GM21528 (cell line): ENCODE measurements around the gene CADM2.
A peak's percentile ranks its signal among the peaks of the same experiment; 100 is the strongest.
"Not testable (repeated sequence)": the region's sequence is repeated elsewhere in the genome, so short reads cannot be mapped to it uniquely, and the experiment has no call there.

Experiments
- ATAC-seq: cut with Tn5 transposase; IDR thresholded peaks from one replicate; pipeline ENCODE4 v1.9.1; 2021; ENCODE audit warnings: mild to moderate bottlenecking, moderate library complexity; ENCODE audit not compliant: unreplicated experiment, low FRiP score

Gene CADM2

DNA sequence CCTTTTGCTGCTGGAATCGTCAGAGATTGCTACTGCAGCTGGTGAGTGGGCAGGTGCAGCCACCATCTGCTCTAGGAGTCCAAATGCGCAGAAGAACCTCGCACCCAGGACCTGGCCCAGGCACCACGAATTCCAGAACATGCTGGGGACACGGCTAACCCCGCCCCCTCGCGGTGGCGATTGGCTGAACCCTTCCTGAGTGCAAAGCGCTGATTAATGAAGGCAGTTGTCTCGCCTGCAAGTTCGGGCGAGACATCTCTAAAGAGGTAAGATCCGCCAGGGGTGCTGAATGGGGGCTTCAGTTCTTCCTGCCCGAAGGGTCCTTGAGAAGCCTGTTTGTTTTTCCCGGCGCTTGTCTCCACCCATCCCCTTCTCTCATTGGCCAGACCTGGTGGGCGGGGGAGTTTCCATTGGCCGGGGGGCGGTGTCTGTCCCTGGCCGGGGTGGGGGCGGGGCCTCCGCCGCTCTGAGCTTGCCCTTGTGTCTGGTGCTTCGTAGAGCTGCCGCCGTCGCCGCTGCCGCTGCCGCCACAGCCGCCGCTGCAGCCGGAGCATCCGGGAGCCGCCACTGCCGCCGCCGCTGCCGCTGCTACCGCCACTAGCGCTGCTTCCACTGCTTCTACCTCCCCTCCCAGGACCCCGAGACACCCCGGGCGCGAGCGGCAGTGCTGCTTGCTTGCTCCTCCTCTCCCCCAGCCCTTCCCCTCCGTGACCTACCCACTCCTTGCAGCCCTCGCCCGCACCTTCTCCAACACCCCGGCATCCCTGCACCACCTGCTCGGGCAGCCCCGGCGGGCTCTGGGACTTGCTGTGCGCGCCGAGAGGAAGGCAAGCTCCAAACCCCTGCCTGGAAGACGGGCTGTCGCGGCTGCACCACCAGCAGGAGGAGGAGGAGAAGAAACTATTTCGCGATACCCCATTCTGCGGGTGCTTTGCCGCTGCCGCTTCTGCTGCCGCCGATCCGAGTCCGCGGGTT is at the start of gene CADM2:
CADM2 (plus strand) TSS at position 495 of the 975 bp plus-strand sequence.
- ATAC-seq, result peak; percentile 98

DNA sequence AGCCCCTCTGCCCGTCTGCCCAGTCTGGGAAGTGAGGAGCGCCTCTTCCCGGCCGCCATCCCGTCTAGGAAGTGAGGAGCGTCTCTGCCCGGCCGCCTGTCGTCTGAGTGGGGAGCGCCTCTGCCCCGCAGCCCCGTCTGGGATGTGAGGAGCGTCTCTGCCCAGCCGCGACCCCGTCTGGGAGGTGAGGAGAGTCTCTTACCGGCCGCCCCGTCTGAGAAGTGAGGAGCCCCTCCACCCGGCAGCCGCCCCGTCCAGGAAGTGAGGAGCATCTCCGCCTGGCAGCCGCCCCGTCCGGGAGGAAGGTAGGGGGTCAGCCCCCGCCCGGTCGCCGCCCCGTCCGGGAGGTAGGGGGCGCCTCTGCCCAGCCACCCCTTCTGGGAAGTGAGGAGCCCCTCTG is 40.2 kb upstream of the CADM2 start:
- not testable (repeated sequence) for ATAC-seq

- no peak for ATAC-seq
Measured at GRCh38 chr3:84922682-84923081, 36.1 kb upstream of the CADM2 start.

DNA sequence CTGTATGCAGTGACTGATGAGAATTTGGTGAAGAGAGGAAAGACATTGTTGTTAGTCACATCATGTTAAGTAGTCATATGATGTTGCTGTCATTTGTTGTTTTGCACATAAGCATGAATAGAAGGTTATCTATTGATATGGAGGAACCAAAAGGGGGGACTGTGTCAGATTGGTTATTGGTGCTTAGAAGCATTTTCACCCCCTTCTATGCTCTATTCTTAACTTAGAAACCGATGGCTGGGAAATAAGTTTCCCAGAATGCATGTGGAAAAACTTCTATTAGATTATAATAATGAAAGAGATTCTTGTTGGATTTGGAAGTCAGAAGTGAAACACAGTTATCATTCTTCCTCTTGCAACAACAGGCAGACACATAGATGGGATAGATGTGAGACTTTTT is 33.2 kb upstream of the CADM2 start:
- ATAC-seq, result no peak

DNA sequence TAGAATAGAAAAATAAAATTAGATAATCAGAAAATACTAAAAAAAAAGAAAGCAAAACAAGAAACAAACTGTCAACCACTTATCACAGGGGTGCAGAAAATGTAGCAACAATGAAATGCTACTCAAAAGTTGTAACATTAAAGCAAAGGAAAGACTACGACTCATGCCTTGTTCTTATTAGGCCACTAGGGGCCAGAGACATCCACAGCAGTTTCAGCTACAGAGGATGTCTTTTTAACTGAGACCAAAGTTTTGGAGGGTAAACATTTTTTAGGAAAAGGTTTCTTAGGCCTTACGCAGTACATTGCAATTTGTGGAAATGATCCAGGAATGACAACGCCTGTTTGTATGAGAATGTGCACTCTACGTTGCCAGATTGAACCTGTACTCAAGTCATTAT is 15.4 kb upstream of the CADM2 start:
- no peak for ATAC-seq

GRCh38 chr3:84946240-84946639 is 12.5 kb upstream of the CADM2 start:
- no peak for ATAC-seq

GRCh38 chr3:84959470-84960271 is 882 bp downstream of the CADM2 start:
- ATAC-seq, result no peak

GRCh38 chr3:84960581-84960980 is 1.8 kb downstream of the CADM2 start:
- ATAC-seq, result no peak

DNA sequence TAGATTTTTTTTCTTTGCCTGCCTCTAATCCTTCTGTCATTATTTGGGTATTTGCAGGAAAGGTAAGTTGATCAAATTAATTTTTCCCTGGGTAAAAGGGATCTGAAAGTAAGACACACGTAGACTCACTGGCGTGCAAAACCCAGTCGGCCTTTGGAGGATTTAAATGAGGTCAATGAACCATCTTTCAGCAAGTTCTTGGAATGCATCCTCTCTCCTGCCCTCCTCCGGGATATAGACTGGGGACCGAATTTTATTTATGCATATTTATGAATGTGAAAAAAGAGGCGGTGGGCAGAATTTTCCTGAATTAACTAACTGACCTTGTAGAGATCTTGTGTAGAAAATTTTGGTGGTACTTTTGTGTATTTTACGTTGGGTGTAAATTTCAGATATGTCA is 2.2 kb downstream of the CADM2 start:
- ATAC-seq, result no peak

DNA sequence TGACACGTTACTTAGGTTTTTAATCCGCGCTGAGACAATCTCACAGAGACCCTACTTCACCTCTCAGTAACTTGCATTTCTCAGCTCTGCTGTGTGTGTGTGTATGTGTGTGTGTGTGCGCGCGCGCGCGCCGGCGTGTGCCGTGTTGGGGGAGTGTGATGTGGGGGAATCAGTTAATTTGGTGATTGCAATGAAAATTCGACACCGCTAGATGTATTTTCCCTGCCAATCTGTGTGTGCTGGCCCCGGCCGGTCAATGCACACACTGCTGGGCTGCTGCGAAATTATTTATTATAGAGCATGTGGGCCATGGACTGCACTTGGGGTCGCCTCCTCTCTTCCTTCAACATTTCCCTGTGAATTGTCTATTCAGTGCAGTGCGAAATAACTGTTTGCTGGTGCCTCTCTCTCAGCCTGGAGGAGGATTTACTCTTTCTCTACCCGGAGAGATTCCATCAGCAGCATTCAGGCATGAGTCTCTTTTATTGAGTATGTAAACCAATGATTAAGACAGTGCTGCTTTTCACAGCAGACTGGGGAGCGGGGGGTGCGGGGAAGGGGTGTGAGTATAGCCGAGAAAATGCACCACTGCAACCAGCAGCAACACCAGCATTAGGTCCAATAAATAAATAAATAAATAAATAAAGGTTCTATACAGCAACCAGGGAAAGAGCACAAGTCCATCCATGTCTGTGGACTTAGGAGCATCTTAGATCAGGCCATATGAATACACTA is 2.9 kb downstream of the CADM2 start:
- ATAC-seq, result no peak

DNA sequence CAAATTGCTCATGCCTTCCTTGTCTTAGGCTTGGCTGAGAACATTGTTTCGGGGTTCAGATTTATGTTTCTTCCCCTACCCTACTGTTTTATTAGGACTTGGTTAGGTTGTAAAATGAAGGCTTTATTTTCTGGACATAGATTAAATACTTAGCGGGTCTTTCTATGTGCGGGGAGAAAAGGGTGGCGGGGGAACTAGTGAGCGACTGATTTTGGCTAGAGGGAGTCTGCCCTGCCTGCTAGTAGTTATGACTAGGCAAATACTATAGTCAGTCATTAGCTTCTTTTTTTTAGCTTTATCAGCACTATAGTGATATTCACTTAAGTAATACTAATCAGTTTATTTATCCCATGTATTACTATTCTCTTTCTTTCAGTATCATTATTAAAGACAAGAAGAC is 3.6 kb downstream of the CADM2 start:
- no peak for ATAC-seq

DNA sequence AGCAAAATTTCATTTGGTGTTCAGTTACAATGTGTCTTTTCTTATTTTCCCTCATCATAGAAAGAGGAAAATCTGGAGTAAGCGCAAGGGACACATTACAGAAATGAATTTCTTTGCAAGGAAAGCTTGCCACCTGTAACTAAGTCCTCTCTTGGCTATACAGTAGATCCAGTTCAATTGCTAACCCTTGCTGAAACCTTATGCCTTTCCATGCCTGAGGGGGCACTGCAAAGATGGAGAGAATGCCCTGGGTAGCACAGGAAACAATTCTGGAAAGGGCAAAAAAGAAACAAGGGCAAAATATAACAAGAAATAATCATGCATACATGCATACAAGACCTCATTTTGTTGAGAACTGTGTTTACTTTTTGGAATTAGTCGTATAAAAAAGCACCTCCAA is 4.3 kb downstream of the CADM2 start:
- ATAC-seq, result no peak

GRCh38 chr3:84965141-84965540 is 6.4 kb downstream of the CADM2 start:
- ATAC-seq, result no peak

DNA sequence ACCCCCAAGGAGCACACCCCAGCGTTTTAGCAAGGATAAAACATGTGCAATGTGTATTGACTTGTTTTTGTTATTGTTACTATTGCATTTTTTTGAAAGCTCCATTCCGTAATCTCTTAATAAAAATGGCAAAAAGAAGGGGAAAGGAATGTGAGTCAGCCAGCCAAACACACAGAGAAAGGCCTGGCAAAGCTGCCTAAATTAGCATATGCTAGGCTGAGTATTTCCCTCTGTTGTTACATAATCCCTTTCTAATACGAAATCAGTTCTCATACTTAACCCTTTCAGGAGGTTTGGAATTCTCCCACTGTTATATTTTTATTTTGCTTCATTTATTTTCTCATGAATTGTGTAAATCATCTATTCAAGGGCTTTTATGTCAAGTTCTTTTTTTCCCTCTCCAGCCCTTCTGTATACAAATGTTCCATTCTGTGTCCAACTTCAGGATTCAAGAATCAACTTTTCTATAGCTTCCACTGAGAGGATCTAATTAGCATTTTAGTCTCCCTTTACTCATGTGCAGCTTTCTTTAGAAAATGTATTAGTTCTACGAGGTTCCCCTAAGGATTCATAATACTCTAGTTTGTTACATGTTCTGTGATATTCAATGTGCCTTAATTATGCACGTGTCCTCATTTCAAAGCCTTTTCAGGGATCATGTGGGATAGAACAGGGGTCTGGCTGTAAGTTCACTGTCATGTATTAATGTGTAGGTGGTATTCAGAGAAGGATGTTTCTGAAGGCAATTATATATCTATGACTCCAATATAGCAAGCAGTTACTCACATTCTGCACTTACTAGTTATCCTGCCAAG is 9.2 kb downstream of the CADM2 start:
- ATAC-seq, result no peak

- no peak for ATAC-seq
Measured at GRCh38 chr3:84968701-84969235, 10.0 kb downstream of the CADM2 start.

DNA sequence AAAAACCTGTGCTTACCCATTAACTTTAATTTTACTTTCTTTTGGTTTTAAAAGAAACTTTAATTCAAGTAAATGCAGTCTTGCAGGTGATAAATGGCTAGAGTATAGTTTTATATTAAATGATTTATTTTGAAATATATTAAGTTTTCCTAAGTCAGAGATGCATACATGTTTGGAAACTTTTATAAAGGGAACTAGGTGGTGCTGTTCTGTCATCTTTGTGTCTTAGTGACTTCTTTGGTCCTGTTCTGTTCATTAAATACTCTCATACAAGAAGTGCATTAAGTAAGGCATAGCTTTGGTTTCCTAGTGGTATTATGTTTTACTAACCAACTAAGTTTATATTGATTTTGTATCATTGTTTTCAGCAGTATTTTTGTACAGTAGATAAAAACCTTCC is 15.6 kb downstream of the CADM2 start:
- ATAC-seq, result no peak

DNA sequence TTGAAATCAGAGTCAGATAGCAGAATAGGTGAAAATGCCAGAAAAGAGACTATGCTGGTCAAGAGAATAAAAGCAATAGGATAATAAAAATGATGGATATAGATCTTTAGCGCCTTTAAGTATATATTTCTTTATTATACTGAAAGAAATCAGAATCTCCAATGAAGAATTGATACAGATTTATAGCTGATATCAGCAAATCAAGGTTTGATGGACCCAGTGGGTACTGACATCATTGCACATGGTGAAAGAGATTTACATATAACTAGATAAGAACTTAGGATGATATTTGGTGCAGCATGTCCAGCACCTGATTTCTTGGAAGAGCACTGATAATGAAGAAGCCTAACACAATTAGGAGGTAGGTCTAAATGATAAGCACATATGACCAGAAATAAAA is 18.2 kb downstream of the CADM2 start:
- no peak for ATAC-seq

DNA sequence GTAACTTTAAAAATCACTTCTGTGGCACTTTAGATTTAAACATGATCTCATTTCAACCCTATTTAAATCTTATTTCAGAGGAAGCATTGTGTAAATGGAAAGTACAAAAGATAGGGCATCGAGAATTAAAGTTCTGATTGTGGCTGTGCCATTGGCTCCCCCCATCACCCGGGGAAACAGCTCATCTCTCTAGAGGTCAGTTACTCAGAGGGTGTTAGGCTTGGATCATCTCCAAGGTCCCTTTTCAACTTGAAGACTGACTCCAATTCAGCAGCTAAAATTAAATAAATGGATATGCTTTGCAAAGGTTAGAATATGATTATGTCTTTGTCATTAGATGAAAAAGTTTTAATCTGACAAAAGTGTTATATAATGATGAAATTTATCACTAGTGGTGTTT is 20.1 kb downstream of the CADM2 start:
- ATAC-seq, result no peak

- no peak for ATAC-seq
Measured at GRCh38 chr3:84980011-84980410, 21.2 kb downstream of the CADM2 start.

- ATAC-seq, result no peak
Measured at GRCh38 chr3:84980456-84980855, 21.7 kb downstream of the CADM2 start.
